Keratinocyte (primary cell): ENCODE data around the gene GNS.

ENCODE experiments used
- CTCF ChIP-seq, 3 experiments: IDR thresholded peaks in 1 of 3; conservative IDR thresholded peaks in 1 of 3; optimal IDR thresholded peaks in 1 of 3; 2 replicates in 2 of 3; 3 replicates in 1 of 3; pipeline versions ENCODE3 to v1.5.1; 2011; ENCODE audit warnings: low read length in 3 of 3, mild to moderate bottlenecking in 3 of 3, moderate library complexity in 2 of 3, control low read depth in 1 of 3, inconsistent platforms in 1 of 3; ENCODE audit not compliant: insufficient read depth in 2 of 3; ENCODE audit errors: extremely low read depth in 1 of 3
- EZH2 ChIP-seq: IDR thresholded peaks from one replicate; pipeline ENCODE4 v1.6.1; 2012; ENCODE audit warnings: inconsistent platforms, mild to moderate bottlenecking, low read length, moderate library complexity

GRCh38 chr12:64679487-64680001, 79.7 kb downstream of the GNS start:
- TF ChIP-seq CTCF (optimal IDR thresholded peaks at IDR 0.05 in 1 of 3, IDR thresholded peaks at IDR 0.05 in 1 of 3, conservative IDR thresholded peaks at IDR 0.05 in 1 of 3; ENCODE audit: extremely low read depth in 1 of 3, insufficient read depth in 2 of 3, low read length in 3 of 3): no peak
- no peak for TF ChIP-seq EZH2
